Effector CD8-positive, alpha-beta T cell (primary cell): Measurements from ENCODE around the gene RBBP8NL.
"Not testable (repeated sequence)": the region's sequence is repeated elsewhere in the genome, so short reads cannot be mapped to it uniquely, and the experiment has no call there.

Experiments
- DNase-seq: peaks from one replicate; lab custom pipeline; 2025; lab: John Stamatoyannopoulos, UW

The RBBP8NL gene

DNA sequence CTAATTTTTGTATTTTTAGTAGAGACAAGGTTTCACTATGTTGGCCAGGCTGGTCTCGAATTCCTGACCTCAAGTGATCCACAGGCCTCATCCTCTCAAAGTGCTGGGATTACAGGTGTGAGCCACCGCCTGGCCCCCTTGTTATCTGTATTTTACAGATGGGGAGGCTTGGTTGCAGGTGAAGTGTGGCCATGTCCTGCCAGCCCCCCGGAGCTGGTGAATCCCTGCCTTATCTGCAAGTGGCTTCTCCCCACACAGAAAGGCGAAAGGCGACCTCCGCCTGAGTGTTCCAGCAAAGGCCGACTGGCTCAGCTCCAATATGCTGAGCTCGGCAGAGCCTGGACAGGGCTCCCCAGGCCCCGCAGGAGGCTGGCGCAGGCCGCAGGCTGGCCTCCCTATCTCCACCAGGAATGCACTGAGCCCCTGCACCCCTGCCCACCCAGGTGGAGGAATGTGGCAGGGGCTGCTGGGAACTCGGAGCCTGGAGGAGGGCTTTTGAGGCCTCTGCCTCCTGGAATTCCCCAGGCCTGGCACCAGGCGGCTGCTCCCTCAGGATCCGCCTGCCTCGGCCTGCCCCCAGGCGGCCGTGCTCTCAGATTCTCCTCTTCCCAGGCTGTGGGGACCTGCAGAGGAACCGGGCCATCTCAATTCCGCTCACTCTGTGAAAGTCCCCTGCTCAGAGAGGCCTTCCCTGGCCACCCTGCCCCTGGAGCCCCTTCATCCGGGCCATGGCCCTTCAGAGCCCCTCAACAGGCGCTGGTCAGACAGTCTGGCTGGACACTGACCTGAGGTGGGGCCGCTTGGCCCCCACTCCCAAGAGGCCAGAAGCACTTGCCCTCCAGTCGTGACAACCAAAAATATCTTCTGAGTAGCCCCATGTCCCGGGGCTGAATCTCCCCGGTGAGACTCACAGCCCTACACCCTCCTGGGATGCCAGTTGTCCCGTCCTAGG lies 51.0 kb downstream of the RBBP8NL start:
- no peak for DNase-seq

GRCh38 chr20:62374331-62375152 lies 52.8 kb downstream of the RBBP8NL start:
- no peak for DNase-seq

DNA sequence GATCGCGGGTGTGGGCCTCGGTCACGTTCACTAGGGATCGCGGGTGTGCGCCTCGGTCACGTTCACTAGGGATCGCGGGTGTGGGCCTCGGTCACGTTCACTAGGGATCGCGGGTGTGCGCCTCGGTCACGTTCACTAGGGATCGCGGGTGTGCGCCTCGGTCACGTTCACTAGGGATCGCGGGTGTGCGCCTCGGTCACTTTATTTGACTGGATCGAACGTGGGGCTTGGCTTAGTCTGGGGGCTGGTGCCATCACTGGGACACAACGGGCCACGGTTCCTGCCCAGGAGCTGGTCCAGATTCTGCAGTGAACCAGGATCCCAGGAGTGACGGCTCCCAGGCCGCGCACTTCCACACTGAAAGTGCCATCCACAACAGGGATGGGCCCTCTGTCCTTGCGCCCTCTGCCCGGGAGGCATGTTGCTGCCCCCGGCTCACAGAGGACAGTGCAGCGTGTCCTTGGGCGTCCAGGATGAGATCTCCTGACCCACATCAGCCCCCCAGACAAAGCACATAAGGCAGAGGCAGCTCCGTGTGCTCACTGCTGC lies 53.6 kb downstream of the RBBP8NL start:
- not testable (repeated sequence) for DNase-seq

- DNase-seq = no peak
These were observed 55.0 kb downstream of the RBBP8NL start for GRCh38 chr20:62372042-62372993.

- DNase-seq = no peak
These were observed 55.7 kb downstream of the RBBP8NL start for GRCh38 chr20:62371588-62372041.

DNA sequence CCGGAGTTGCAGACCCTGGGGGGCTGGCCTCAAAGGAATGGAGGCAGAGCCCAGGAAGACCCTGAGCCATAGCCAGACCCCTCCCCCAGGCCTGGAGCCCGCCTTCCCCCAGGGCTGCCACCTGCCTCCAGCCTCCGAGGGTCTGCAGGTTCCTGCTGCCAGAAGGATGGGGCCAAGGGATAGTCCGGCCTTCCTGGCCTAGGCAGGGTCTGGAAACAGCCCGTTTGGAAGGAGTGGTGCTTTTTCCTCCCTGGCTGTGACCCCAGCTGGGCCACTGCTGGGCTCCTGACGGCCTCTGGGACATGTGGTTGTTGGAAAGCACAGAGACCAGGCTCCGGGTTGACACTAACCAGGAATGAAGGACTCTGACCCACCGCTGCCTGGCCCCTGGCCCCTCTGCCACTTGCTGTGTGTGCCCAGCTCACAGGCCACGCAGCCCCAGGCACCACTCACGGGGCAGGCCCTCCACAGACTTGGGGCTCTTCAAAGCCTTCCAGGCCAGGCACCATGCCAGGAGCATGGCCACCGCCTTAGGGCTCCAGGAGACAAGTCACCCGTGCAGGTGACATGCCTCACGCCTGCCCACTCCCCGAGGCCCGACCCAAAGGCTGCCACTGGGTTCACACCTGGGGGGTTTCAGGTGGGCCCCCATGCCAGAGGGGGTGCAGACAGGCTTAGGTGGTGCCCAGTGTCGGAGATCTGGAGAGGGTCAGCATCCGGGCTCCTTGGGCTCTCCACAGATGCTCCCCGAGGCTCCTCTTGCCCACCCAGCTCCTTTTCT lies 56.3 kb downstream of the RBBP8NL start:
- no peak for DNase-seq

DNA sequence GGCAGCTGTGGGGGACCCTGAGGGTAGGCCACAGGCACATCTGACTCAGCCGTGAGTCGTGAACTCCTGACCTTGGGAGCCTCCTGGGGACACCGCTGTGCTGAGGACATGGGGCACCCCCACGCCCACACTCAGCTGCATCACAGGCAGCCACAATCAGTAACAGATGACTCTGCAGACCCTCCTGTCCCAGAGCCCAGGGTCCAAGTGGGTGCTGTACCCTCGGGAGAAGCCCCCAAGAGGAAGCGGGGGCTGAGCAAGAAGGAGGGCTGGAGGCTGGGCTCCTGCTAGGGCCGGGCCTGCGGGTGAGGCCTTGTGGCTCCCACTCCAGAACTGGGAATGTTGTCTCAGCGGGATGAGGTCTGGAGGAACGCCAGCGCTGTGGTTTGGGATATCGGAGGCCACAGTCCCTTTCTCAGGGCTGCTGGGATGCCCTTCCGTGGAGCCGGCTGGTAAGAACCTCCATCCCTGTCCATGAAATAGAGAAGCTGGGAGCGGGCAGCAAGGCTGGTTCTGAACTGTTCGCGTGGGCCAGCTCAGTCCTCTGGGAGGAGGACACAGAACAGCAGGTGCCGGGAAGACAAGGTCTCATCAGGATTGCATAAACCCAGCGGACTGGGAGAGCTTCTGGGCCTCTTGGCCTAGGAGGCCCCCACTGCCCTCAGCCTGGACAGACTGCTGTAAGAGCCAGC lies 57.1 kb downstream of the RBBP8NL start:
- no peak for DNase-seq

- DNase-seq = no peak
These were observed 57.6 kb downstream of the RBBP8NL start for GRCh38 chr20:62369815-62370114.

GRCh38 chr20:62368976-62369814 lies 58.1 kb downstream of the RBBP8NL start:
- no peak for DNase-seq

GRCh38 chr20:62368392-62368975 lies 58.9 kb downstream of the RBBP8NL start:
- DNase-seq = no peak

DNA sequence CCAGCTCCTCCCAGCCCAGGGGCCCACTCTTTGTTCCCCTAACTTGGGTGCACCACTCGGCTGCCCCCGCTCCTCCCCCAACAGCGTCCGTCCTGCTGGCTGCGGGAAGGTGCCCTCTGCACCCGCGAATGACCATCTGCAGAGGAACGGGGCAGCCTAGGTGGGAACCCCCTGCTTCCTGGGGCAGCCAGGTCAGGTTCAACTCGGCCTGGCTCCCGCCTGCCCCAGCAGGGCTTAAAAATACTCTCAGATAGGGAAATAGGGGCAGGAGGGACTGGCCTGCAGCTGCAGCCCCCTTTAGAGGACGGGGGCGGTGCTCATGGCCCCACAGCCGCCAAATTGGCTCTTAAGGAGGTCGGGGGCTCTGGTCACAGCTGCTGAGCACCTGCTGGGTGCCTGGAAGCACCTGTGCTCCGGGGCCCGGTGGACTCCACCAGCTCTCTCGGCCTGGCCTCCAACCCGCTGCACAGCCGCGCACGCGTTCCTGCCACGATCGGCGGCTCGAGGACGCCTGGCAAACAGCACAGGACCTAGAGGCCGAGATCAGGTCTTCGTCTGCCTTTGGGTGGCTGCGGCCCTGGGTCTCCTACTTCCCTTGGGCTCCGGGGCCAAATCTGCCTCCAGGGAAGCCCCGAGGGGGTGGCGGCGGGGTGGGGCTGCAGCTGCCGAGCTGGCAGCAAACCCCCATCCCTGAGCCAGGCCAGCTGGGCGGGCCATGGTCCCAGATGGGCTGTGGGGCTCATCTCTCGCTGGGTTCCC lies 59.5 kb downstream of the RBBP8NL start:
- DNase-seq = no peak

DNA sequence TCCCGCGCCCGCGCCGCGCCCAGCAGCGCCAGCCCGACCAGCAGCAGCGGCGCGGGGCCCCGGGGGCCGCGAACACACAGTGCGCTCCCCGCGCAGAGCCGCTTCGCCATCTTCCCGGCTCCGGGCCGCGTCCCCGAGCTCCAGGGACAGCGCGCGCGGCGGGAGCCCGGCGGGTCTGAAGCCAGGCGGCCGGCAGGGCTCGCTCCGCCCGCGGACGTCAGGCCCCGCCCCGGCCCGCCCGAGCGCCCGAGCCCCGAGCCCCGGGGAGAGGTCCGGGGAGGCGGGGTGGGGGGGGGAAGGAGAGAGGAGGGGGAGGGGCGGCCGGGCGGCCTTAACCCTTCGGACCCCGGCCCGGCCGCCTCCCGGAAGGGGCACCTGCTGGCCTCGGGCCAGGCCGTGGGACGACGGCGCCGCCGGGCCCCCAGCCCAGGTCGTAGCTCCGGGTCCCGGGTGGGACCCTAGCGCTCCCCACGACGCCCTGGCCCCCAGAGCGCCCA lies 60.2 kb downstream of the RBBP8NL start, which contains the start of gene LAMA5:
Gene LAMA5 (minus strand): TSS at position 177 of the 497 bp plus-strand sequence. CDS start 67 bp downstream, at position 110.
- DNase-seq = no peak

GRCh38 chr20:62366370-62367135 lies 60.8 kb downstream of the RBBP8NL start:
- DNase-seq = no peak

- no peak for DNase-seq
These were observed 61.4 kb downstream of the RBBP8NL start for GRCh38 chr20:62365814-62366369.

- no peak for DNase-seq
These were observed 62.2 kb downstream of the RBBP8NL start for GRCh38 chr20:62364911-62365736.
